Measurements from ENCODE around the gene CXCL1.

DNA sequence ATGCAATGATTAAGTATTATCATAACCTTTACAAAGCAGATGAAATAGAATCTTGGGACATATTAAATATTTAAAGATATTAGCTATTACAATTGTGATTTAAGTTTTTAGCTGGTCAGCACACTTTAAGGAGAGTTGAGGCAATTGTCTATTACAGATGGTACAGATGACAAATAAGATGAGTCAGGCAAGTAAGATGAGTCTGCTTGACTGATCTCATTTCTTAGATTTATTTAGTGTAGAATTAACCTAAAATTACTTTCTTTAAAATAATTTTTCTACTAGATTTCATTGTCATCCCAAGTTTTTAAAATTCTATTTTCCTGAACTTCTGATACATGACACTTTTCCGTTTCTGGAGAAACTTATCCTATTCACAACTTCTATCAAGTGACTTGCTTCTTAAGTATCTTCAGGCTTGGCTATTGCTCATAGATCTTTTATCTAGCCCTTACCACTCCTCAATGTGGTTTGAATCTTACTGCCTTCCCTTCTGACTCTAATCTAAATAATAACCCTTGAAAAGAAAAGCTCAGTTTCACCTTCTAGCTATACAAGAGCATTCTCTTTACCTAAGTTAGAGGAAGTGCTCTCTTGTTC is 32.9 kb downstream of the CXCL1 start:
- TF ChIP-seq, protein P1, sequence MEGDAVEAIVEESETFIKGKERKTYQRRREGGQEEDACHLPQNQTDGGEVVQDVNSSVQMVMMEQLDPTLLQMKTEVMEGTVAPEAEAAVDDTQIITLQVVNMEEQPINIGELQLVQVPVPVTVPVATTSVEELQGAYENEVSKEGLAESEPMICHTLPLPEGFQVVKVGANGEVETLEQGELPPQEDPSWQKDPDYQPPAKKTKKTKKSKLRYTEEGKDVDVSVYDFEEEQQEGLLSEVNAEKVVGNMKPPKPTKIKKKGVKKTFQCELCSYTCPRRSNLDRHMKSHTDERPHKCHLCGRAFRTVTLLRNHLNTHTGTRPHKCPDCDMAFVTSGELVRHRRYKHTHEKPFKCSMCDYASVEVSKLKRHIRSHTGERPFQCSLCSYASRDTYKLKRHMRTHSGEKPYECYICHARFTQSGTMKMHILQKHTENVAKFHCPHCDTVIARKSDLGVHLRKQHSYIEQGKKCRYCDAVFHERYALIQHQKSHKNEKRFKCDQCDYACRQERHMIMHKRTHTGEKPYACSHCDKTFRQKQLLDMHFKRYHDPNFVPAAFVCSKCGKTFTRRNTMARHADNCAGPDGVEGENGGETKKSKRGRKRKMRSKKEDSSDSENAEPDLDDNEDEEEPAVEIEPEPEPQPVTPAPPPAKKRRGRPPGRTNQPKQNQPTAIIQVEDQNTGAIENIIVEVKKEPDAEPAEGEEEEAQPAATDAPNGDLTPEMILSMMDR (IDR thresholded peaks at IDR 0.05) = no peak
- TF ChIP-seq POLR2A (IDR thresholded peaks at IDR 0.05) = no peak
- no peak for TF ChIP-seq EP300 (IDR thresholded peaks at IDR 0.05)
- no peak for TF ChIP-seq POLR2AphosphoS5 (IDR thresholded peaks at IDR 0.05)

Measured in sigmoid colon (tissue), 4 donors.